GM18505 (cell line): ENCODE measurements around the gene GIMAP8.
"Not testable (repeated sequence)": the region's sequence is repeated elsewhere in the genome, so short reads cannot be mapped to it uniquely, and the experiment has no call there.

ENCODE experiments used
- ATAC-seq: cut with Tn5 transposase; IDR thresholded peaks from one replicate; pipeline ENCODE4 v1.9.1; 2021; ENCODE audit not compliant: unreplicated experiment
- POLR2A ChIP-seq: IDR thresholded peaks from 4 replicates; pipeline ENCODE4 v1.6.1; 2011; ENCODE audit warnings: borderline replicate concordance; ENCODE audit not compliant: insufficient read depth, insufficient read length; ENCODE audit errors: extremely low read depth

The GIMAP8 gene

GRCh38 chr7:150513758-150514157 is 63.3 kb downstream of the GIMAP8 start:
- no peak for TF ChIP-seq POLR2A
- no peak for ATAC-seq

- TF ChIP-seq POLR2A: peak; percentile 74
- peak; percentile 82 for ATAC-seq
These were observed 64.4 kb downstream of the GIMAP8 start, which contains the start of gene GIMAP7 for GRCh38 chr7:150514748-150515222. TSS of gene GIMAP7 (plus strand) at chr7:150514872. CDS start at chr7:150519975, 5,103 bp downstream.

- no peak for TF ChIP-seq POLR2A
- ATAC-seq: peak; percentile 24
These were observed 65.1 kb downstream of the GIMAP8 start for GRCh38 chr7:150515248-150516147.

GRCh38 chr7:150516956-150517745 is 66.7 kb downstream of the GIMAP8 start:
- ATAC-seq: no peak
- TF ChIP-seq POLR2A: no peak

- no peak for ATAC-seq
- TF ChIP-seq POLR2A: no peak
These were observed 68.9 kb downstream of the GIMAP8 start for GRCh38 chr7:150519310-150519709.

GRCh38 chr7:150520145-150520544 is 69.7 kb downstream of the GIMAP8 start:
- ATAC-seq: no peak
- no peak for TF ChIP-seq POLR2A

- ATAC-seq: not testable (repeated sequence)
These were observed 72.5 kb downstream of the GIMAP8 start for GRCh38 chr7:150522931-150523330.

- ATAC-seq: no peak
- TF ChIP-seq POLR2A: no peak
These were observed 73.6 kb downstream of the GIMAP8 start for GRCh38 chr7:150524018-150524417.
